Smooth muscle cell of the pulmonary artery (primary cell): ENCODE data around the gene PIP. TPM values are rescaled to one million over a fixed set of nuclear protein-coding genes. Genes with fewer than 3 reads are reported as not detected.

ENCODE experiments used
- total RNA-seq: library from RNA; depleted of rRNA; stranded (reverse); fragments of >200 nt; gene quantifications from 2 replicates; pipeline ENCODE4 v1.2.3, GENCODE V29; 2014

PIP gene
- not detected in 2 replicates for total RNA-seq

GRCh38 chr7:143131781-143132180, at the start of gene PIP:
Gene PIP (plus strand): TSS chr7:143132077. CDS start chr7:143132117, 40 bp downstream.

GRCh38 chr7:143183024-143183423, 51.1 kb downstream of the PIP start, which contains the start of gene TAS2R39:
Gene TAS2R39 (plus strand): TSS chr7:143183419. CDS start chr7:143183419, 0 bp downstream.

Other genes with a start within 250 kb of the PIP start
- gene TRPV6, start 246.3 kb upstream of the PIP start, total RNA-seq, result not detected in 2 replicates
- not detected in 2 replicates for gene TRPV5, start 198.3 kb upstream of the PIP start, total RNA-seq
- not detected in 2 replicates for gene LLCFC1, start 192.6 kb upstream of the PIP start, total RNA-seq
- 0.13 TPM in 1 of 2 replicates, not detected in the other for gene KEL, start 169.7 kb upstream of the PIP start, total RNA-seq
- gene OR9A2, start 104.9 kb upstream of the PIP start, total RNA-seq, result 0.13 TPM in 1 of 2 replicates, not detected in the other
- not detected in 2 replicates for gene OR6V1, start 79.7 kb upstream of the PIP start, total RNA-seq
- not detected in 2 replicates for gene TAS2R39, start 51.3 kb downstream of the PIP start, total RNA-seq
- not detected in 2 replicates for gene TAS2R40, start 90.0 kb downstream of the PIP start, total RNA-seq
- gene GSTK1, start 131.4 kb downstream of the PIP start, total RNA-seq, result 71.8 and 80.3 TPM in 2 replicates
- 0.23 TPM in 1 of 2 replicates, not detected in the other for gene TMEM139, start 152.9 kb downstream of the PIP start, total RNA-seq
- gene CASP2, start 156.3 kb downstream of the PIP start, total RNA-seq, result 12.4 and 13.6 TPM in 2 replicates
- gene CLCN1, start 184.0 kb downstream of the PIP start, total RNA-seq, result 0.07 TPM in 1 of 2 replicates, not detected in the other
- 3.2 and 9.1 TPM in 2 replicates for gene FAM131B, start 230.6 kb downstream of the PIP start, total RNA-seq
- 62.0 and 92.3 TPM in 2 replicates for gene ZYX, start 249.3 kb downstream of the PIP start, total RNA-seq